Measurements from ENCODE around the gene COPS2.

DNA sequence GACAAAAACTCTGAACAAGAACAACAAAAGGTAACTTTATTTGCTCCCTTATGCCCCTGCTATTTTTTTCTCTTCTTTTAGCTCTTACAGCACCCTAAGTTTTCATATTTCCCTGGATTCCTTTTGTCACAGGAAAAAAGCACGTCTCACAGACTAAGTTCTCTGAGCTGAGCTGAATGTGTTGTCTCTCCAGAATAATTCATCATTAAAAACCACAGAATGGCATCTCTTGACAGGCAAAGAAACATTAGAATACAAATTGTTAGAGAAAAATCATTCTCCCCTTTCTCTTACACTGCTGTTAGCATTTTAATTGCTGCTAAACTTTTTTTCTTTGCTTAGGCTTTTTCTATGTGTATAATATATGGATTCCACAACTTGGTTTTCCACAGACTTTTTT, 60.5 kb downstream of the COPS2 start:
- TF ChIP-seq, protein P1, sequence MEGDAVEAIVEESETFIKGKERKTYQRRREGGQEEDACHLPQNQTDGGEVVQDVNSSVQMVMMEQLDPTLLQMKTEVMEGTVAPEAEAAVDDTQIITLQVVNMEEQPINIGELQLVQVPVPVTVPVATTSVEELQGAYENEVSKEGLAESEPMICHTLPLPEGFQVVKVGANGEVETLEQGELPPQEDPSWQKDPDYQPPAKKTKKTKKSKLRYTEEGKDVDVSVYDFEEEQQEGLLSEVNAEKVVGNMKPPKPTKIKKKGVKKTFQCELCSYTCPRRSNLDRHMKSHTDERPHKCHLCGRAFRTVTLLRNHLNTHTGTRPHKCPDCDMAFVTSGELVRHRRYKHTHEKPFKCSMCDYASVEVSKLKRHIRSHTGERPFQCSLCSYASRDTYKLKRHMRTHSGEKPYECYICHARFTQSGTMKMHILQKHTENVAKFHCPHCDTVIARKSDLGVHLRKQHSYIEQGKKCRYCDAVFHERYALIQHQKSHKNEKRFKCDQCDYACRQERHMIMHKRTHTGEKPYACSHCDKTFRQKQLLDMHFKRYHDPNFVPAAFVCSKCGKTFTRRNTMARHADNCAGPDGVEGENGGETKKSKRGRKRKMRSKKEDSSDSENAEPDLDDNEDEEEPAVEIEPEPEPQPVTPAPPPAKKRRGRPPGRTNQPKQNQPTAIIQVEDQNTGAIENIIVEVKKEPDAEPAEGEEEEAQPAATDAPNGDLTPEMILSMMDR (IDR thresholded peaks at IDR 0.05; ENCODE audit: poor library complexity), result no peak
- no peak for TF ChIP-seq EZH2phosphoT487 (IDR thresholded peaks at IDR 0.05; ENCODE audit: low read depth, severe bottlenecking, unreplicated experiment)
